Measurements from ENCODE around the gene MIGA2.

The MIGA2 gene

GRCh38 chr9:129038109-129038852 lies 1.9 kb downstream of the MIGA2 start:
- DNase-seq: no peak

- no peak for DNase-seq
These were observed 3.8 kb downstream of the MIGA2 start for GRCh38 chr9:129040113-129040643.

- no peak for DNase-seq
These were observed 5.6 kb downstream of the MIGA2 start for GRCh38 chr9:129042016-129042415.

GRCh38 chr9:129052592-129052991 lies 16.2 kb downstream of the MIGA2 start:
- DNase-seq: no peak

GRCh38 chr9:129053020-129053419 lies 16.6 kb downstream of the MIGA2 start:
- DNase-seq: no peak

GRCh38 chr9:129054163-129054851 lies 17.9 kb downstream of the MIGA2 start:
- DNase-seq: no peak

GRCh38 chr9:129058965-129059795 lies 22.8 kb downstream of the MIGA2 start:
- no peak for DNase-seq

- no peak for DNase-seq
These were observed 23.7 kb downstream of the MIGA2 start for GRCh38 chr9:129059796-129060785.

GRCh38 chr9:129060991-129061390 lies 24.6 kb downstream of the MIGA2 start:
- no peak for DNase-seq

GRCh38 chr9:129063061-129063460 lies 26.6 kb downstream of the MIGA2 start:
- no peak for DNase-seq

- DNase-seq: no peak
These were observed 28.1 kb downstream of the MIGA2 start for GRCh38 chr9:129064499-129064908.

- DNase-seq: no peak
These were observed 31.7 kb downstream of the MIGA2 start for GRCh38 chr9:129068110-129068509.

GRCh38 chr9:129068990-129069861 lies 32.8 kb downstream of the MIGA2 start:
- DNase-seq: peak; percentile 58

- DNase-seq: no peak
These were observed 33.6 kb downstream of the MIGA2 start for GRCh38 chr9:129069862-129070641.

- no peak for DNase-seq
These were observed 34.5 kb downstream of the MIGA2 start for GRCh38 chr9:129070696-129071525.

- DNase-seq: no peak
These were observed 35.2 kb downstream of the MIGA2 start for GRCh38 chr9:129071526-129072126.

- no peak for DNase-seq
These were observed 35.7 kb downstream of the MIGA2 start for GRCh38 chr9:129072171-129072570.

GRCh38 chr9:129073404-129073803 lies 37.0 kb downstream of the MIGA2 start:
- DNase-seq: no peak

- DNase-seq: no peak
These were observed 37.7 kb downstream of the MIGA2 start for GRCh38 chr9:129074106-129074505.

Measured in activated naive CD4-positive, alpha-beta T cell treated with anti-CD3 and anti-CD28 coated beads, Interleukin-2, amount 50 U/mL, for 16 hours (primary cell).